GM13977 (cell line): Measurements from ENCODE around the gene MSS51.

Experiments used
- DNase-seq: peaks from one replicate; pipeline ENCODE4 v3.0.0; 2012; ENCODE audit warnings: low spot score
- CTCF ChIP-seq: IDR thresholded peaks from 2 replicates; pipeline ENCODE4 v1.5.1; 2012; ENCODE audit warnings: mild to moderate bottlenecking, control low read depth; ENCODE audit not compliant: insufficient read depth; ENCODE audit errors: extremely low read depth, missing control alignments
- in situ Hi-C: fragments of 300-500 bp; cut with MboI; formaldehyde crosslinking; loops from one replicate; pipeline ENCODE4 v1.12.0; 2022; ENCODE audit warnings: low sequenced_read_pairs, low pct_unique_long_range_greater_than_20kb, mixed read lengths, inconsistent platforms; ENCODE audit not compliant: unreplicated experiment

MSS51 gene

GRCh38 chr10:73446926-73447325 is 13.6 kb upstream of the MSS51 start:
- no peak for TF ChIP-seq CTCF
- in situ Hi-C loops = no loop called here

GRCh38 chr10:73444457-73444856 is 11.1 kb upstream of the MSS51 start:
- TF ChIP-seq CTCF = no peak

More at GRCh38 chr10:73446926-73447325, 13.6 kb upstream of the MSS51 start:
- DNase-seq = no peak

GRCh38 chr10:73439605-73440312 is 6.4 kb upstream of the MSS51 start:
- no peak for DNase-seq

More at GRCh38 chr10:73444457-73444856, 11.1 kb upstream of the MSS51 start:
- in situ Hi-C loops = no loop called here
- DNase-seq = no peak

GRCh38 chr10:73439055-73439454 is 5.7 kb upstream of the MSS51 start:
- in situ Hi-C loops = no loop called here
- no peak for TF ChIP-seq CTCF
- DNase-seq = no peak

More at GRCh38 chr10:73439605-73440312, 6.4 kb upstream of the MSS51 start:
- in situ Hi-C loops = no loop called here
- no peak for TF ChIP-seq CTCF

GRCh38 chr10:73432646-73433537 is 469 bp downstream of the MSS51 start:
- no peak for TF ChIP-seq CTCF
- in situ Hi-C loops = no loop called here
- DNase-seq = no peak

GRCh38 chr10:73426318-73426717 is 7.0 kb downstream of the MSS51 start:
- in situ Hi-C loops = no loop called here
- no peak for DNase-seq

More at GRCh38 chr10:73426318-73426717, 7.0 kb downstream of the MSS51 start:
- TF ChIP-seq CTCF = no peak
